HG03558 (cell line): ENCODE measurements around the gene KCNMA1.

Source experiments
- ATAC-seq: cut with Tn5 transposase; IDR thresholded peaks from one replicate; pipeline ENCODE4 v1.9.1; 2021; ENCODE audit warnings: moderate number of reproducible peaks; ENCODE audit not compliant: unreplicated experiment; ENCODE audit errors: extremely low read depth

Gene KCNMA1

GRCh38 chr10:77241350-77241725 lies 396.3 kb downstream of the KCNMA1 start:
- no peak for ATAC-seq

- ATAC-seq: no peak
Measured at GRCh38 chr10:77240706-77241349, 396.8 kb downstream of the KCNMA1 start.

DNA sequence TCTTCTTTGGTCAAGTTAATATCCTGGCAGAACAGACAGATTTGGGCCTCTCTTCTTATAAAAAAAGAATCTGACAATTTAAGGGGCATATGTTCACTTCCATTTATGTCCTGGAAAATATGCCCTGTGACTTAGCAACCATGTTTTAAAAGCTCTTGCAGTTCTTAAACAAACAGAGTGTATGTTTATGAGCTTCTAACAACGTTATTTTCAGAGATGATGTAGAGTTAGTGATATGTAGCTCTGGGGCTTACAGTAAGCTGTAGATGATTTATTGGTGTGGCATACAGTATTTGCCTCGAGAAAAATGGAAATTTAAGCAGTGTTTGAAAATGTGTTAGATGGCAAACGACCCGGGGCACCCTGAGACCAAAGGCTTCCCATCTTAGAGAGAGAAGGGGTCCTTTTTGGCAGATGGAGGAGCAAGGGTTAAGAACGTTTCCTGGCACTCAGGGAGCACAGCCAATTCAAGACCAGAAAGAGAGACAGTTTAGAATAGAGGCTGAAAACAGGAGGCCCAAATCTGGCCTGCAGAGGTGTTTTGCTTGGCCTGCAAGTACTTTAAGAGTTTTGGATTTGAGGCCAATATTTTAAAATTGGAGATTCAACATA lies 397.5 kb downstream of the KCNMA1 start:
- ATAC-seq: no peak

DNA sequence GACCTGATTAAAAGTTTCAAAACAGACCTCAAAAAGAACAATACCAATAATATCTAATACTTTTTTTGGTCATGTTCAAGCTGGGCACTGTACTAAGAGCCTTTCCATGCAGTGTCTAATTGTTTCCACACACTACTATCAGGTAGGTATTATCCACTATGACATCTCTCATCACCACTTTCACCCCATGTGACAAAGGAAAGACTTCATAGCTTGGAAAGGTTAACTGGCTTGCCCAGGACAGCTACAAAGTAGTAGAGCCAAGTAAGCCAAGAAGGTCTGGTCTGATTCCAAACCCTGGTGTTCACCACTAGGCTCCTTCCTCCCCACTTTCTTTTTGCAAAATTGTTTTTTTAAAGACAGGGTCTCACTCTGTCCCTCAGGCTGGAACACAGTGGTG lies 400.5 kb downstream of the KCNMA1 start:
- ATAC-seq: no peak

GRCh38 chr10:77236700-77237099 lies 400.9 kb downstream of the KCNMA1 start:
- ATAC-seq: no peak

DNA sequence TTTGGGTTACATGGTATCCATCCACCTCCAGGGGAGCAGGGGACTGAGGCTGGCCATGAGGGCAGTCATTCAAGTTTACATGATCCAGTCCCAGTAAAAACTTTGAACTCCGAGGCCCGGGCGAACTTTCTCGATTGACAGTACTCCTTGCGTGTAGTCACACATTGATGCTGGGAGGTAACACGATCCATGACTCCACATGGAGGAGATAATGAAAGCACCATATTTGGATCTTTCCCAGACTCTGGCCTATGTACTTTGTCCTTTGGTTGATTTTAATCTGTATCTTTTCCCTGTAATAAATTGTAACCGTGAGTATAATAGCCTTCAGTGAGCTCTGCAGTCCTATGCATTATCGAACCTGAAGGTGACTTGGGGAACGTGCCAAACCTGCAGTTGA lies 401.6 kb downstream of the KCNMA1 start:
- ATAC-seq: no peak

DNA sequence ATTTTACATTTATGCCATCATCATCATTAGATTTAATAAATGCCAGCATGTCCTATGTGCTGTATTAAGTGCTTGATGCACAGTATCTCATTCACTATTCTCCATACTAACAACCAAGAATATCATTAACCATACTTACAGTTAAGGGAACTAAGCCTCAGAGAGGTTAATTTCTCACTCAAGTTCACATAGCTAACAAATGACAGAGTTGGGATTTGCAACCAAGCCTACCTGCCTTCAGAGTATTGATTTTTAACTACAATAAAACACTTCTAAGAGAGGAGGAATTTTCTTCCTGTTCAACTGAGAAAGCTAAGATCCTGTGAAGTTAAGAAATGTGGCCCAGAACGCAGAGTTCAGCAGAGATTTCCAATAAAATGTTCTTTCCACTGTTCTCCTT lies 403.0 kb downstream of the KCNMA1 start:
- no peak for ATAC-seq

GRCh38 chr10:77233466-77233865 lies 404.1 kb downstream of the KCNMA1 start:
- ATAC-seq: no peak

- ATAC-seq: no peak
Measured at GRCh38 chr10:77231884-77232610, 405.6 kb downstream of the KCNMA1 start.

DNA sequence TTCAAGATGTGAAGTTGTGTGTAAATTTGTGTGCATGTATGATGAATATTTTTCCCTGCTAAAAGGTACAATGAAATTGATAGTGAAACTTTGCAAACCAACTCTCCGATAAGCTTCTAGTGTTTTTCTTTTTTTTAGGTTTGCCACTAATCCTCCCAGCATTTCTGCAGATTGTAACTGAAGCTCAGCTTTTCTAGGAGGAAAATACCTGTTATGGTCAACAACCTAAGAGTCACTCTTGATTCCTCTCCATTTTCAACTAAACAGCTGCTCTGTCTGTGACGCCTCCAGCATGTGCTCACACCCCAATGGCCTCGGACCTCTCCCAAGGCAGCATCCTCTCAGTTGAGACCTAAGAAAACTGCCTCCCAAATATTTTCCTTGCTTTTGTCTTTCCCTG lies 406.2 kb downstream of the KCNMA1 start:
- ATAC-seq: no peak

DNA sequence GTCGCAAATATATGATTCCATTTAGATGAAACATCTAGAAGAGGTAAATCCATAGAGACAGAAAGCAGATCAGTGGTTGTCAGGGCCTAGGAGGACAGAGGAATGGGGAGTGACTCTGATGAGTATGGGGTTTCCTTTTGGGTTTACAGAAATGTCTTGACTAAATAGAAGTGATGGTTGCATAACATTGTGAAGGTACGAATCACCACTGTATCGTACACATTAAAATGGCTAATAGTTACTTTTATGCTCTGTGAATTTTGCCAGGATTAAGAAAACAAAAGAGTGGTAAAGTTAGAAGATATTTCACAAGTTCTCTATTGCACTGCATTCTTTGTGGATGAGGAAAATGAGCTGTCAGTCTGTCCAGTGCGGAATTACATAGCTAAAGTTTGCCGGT lies 407.4 kb downstream of the KCNMA1 start:
- ATAC-seq: no peak

DNA sequence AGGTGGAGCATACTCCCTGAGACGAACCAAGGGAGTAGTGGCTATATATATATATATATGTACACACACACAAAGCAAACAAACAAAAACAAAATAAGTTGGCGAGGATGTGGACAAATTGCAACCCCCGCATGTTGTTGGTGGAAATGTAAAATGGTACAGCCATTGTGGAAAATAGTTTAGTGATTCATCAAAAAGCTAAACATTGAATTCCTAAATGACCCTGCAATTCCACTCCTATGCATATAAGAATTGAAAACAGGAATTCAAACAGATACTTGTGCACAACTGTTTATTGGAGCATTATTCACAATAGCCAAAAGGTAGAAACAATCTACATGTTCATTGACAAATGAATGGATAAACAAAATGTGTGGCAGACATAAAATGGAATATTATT lies 407.9 kb downstream of the KCNMA1 start:
- ATAC-seq: no peak

GRCh38 chr10:77228559-77228958 lies 409.0 kb downstream of the KCNMA1 start:
- no peak for ATAC-seq

GRCh38 chr10:77226853-77227565 lies 410.6 kb downstream of the KCNMA1 start:
- no peak for ATAC-seq

DNA sequence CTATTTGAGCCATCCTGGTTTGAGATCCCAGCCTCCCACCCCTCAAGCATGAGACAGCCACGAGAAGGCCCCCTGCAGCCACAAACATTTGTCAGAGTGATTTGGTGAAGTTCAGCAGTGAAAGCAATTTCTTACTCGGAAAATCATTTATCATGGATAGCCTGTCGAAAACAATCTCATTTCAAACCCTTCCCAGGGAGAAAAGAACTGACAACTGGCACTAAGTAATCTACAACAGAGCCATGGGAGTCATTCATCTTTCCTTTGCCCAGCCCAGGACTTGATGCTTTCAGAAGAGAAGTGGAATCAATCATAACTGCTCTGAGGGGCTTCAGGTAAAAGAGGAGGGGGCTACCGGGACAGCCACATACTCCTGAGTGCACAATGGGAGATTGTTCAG lies 411.2 kb downstream of the KCNMA1 start:
- ATAC-seq: no peak

- no peak for ATAC-seq
Measured at GRCh38 chr10:77226020-77226419, 411.6 kb downstream of the KCNMA1 start.

DNA sequence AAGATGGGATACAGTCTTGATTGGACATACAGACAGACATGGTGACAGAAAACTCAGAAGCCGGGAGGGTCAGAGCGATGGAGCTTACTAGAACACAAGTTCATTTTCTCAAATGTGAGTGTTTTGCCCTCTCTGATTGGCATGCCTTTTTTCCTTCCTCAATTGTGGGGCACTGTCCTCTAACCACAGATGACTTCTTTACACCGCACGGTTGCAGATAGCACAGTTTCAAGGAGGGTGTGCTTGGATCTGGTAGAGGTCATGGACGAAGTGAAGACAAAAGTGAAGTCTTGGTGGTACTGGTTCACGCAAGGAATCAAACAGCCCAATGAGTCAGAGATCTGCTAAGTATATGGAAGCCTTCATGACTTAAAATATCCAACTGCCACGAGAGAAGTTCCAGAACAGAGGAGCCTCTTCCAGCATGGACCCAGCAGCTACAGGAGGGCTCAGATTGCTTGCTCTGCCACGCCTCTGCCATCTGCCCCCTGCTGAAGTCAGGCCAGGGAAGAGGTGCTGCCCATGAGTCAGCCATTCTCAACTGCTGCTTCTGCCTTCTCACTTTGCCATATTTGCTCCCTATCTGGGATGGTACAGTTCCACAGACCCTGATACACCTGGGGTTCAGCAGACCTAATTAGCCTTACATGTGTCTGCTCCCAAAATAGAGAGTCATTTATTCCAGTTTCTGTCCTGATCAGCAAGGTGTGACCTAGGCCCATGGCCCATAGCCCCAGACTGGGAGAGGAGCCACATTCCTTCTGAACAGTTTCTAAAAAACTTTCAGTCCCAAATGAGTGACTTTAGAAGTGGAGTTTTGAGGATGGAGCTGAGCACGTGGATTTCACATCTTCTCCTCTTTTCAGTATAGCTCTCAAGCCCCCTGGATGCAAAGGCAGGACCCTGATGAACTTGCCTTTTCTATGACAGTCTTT lies 413.8 kb downstream of the KCNMA1 start:
- ATAC-seq: no peak

DNA sequence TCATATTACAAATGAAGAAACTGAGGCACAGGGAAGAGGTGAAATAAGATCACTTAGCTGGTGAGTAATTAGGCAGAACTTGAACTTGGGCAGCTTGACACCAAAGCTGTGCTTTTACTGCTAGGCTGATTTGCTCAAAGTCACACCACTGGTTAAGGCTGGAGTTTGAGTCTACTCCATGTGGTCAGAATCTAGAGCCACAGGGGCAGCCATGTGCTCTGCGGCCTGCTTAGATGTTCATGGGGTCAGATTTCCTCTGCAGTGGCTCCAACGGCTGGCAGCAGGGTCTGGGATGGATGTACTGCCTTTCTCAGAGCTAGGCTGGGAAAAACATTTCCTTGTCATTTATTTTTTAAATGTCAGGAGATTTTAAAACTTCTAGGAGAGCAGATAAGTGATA lies 417.5 kb downstream of the KCNMA1 start:
- ATAC-seq: no peak

GRCh38 chr10:77219046-77219445 lies 418.6 kb downstream of the KCNMA1 start:
- ATAC-seq: no peak

DNA sequence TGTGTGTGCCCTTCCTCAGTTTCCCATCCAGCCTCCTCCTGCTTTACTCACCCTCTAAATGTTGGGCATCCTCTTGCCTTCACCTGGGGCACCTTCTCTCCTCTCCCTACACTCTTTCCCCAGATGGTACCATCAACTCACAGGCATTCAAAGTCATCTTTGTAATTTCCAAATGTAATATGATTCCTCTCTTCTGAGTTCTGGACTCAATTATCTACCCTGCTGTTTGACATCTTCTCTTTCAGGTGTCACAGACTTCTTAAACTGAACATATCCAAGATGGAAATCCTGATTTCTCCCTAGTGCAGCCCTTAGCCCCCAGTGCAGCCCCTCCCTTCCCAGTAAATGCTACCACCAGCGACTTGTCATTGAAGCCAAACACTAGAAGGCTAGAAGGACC lies 422.8 kb downstream of the KCNMA1 start:
- ATAC-seq: no peak
